ENCODE results near the gene PRELP.
"Not testable (repeated sequence)": the region's sequence is repeated elsewhere in the genome, so short reads cannot be mapped to it uniquely, and the experiment has no call there.

The PRELP gene

GRCh38 chr1:203454986-203455471 is 20.6 kb upstream of the PRELP start:
- DNase-seq, result no peak

DNA sequence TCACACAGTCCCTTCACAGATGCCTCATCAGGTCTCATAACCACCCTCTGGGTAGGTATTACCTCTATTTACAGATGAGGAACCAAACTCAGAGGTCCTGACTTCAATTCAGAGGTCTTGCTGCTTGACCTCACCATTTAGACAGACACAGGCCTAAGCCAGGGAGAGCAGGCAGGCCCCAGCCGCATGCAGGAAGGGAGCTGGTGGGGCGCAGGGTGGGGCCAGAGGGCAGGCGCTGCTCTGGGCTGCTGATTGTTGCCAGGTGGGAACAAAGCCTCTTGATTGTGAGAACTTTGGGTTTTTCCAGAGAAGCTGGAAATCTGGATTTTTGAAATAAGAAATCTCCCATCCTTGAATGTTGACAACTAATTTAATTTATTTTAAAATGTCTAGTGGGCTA is 19.9 kb upstream of the PRELP start:
- no peak for DNase-seq

DNA sequence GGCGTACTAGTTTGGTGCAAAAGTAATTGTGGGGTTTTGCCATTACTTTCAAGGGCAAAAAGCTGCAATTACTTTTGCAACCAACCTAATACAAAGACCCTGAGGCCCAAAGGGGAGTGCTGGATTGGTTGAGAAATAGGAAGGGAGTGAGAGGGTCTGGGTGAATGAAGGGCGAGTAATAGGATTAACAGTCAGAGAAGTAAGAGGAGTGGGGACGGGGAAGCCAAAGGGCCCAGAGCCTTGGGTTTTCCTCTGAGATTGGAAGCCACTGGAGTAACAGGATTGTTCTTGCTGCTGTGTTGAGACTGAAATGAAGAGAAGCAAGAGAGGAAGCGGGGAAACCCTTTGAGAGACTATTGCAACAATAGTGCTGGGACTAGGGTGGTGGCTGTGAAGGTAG is 19.0 kb upstream of the PRELP start:
- DNase-seq, result no peak

- DNase-seq, result no peak
These were observed 17.5 kb upstream of the PRELP start for GRCh38 chr1:203458078-203458477.

DNA sequence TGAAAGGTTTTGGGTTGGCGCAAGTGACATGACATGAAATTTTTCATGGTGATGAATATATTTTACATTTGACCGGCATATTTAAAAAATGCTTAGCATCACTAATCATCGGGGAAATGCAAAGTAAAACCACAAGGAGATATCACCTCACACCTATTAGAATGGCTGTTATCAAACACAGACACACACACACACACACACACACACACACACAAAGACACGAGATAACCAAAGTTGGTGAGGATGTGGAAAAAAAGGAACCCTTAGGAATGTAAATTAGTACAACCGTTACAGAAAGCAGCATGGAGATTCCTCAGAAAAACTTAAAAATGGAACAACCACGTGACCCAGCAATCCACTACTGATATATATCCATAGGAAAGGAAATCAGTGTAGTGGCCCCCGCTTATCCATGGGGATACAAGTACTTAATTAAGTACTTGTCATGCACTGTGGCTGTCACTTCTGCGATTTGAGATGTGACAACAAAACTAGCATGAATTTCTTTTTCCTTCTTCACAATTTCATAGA is 15.9 kb upstream of the PRELP start:
- DNase-seq, result no peak

- no peak for DNase-seq
These were observed 13.9 kb upstream of the PRELP start for GRCh38 chr1:203461717-203462116.

GRCh38 chr1:203462143-203462542 is 13.5 kb upstream of the PRELP start:
- DNase-seq, result no peak

GRCh38 chr1:203462878-203463277 is 12.7 kb upstream of the PRELP start:
- no peak for DNase-seq

DNA sequence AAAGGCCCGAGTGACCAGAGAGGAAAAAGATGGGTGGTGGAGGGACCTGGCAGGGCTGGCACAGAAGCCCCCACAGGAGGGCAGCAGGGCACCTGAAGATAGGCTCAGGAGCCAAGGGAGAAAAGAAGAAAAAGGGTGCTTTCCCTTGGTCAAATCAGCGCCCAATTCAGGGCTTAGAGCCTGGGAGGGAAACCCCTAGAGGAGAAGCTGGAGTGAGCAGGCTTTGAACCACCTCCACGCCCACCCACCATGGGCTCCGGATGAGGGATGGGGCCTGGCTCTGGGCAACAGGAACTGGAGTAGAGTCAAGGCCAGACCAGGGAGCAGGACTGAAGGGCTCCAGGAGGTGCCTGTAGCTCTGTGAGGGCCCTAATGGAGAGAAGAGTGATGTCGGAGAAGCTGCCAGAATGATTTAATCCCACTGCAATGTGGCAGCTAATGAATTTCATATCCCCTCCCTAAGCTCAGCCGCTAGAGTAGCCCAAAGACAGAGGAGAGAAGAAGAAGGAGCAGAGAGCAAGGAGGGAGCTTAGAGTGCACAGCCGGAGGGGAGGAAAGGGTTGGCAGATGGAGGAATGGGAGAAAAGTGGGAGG is 12.0 kb upstream of the PRELP start:
- DNase-seq, result no peak

DNA sequence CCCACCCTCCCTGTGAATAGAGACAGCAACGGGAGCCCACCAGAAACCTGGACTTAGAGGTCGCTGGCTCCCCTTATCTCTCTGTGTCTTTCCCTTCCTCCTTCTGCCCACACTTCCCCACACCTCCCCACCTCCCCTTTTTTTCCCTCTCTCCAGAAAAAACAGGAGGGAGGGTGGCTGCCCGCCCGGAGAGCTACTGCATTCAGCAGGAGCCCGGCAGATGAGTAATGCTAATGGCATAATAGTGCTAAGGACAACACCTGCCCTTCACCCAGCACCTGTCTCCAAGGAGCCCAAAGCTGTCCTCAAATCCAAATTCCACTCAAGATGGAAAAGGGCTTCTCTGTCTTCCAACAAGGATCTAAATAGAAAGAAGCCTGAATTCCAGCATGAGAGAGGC is 11.4 kb upstream of the PRELP start:
- DNase-seq, result no peak

- DNase-seq, result no peak
These were observed 10.9 kb upstream of the PRELP start for GRCh38 chr1:203464743-203465142.

DNA sequence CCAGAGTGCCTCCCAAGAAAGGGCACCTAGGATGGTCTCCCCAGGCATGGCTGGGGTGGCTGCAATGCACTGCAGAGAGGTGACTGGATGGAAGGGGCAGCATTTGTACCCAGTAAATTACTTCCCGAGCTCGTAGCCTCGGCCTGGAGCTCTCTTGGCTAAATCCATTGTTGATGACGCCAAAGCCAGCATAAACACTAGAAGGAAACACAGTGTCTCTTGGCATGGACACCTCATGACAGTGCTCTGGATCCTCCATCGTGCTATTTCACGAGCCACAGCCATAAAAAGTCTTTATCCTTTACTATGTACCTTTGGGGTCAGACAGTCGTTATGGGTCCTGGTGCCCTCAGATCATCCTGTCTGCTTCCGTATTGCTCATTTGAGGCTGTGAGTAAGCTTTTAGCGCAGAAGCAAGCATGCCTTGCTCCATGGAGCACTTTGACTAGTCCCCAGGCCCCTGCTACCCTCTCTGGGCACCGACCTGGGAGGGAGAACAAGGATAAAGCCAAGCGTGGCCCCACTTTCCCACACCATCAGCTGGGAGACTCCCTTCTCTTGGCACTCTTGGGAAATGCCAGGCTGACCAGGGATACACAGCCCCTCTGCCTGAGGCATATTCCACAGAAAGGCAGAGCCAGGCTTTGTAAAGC is 10.3 kb upstream of the PRELP start:
- no peak for DNase-seq

DNA sequence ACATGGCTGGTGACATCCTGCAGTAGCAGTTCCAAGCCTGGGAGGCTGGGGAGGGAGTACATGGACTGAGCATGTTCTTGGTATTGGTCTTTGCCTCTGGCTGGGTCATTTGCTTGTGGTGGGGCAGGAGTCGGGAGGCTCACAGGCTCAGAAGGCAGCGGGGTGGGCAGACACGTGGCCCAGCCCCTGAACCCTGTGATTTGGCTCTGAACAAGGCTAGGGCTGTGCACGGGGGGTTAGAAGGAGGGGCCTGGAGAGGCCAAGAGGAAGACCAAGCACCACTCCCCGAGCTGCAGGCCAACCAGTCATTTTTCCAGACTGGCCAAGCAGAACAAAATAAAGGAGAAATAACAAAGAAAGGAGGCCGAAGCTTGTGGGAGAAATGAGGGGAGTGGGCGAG is 9.7 kb upstream of the PRELP start:
- no peak for DNase-seq

DNA sequence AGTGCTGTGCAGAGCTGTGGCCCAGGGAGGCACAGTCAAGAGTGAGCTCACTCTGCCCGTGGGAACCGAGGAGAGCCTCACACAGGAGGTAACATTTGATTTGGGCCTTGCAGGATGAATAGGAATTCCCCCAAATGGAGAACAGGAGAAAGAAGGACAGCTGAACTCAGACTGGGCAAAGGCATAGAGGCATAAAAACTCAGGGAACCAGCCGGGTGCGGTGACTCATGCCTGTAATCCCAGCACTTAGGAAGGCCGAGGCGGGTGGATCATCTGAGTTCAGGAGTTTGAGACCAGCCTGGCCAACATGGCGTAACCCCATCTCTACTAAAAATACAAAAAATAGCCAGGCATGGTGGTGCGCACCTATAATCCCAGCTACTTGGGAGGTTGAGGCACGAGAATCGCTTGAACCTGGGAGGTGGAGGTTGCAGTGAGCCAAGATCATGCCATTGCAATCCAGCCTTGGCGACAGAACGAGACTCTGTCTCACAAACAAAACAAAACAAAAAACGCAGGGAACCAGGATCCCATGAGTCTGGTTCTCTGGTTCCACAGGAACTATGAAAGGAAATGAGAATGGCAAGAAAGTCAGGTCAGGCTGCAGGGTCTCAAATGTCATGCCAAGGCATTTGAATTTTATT is 8.6 kb upstream of the PRELP start:
- DNase-seq, result not testable (repeated sequence)

DNA sequence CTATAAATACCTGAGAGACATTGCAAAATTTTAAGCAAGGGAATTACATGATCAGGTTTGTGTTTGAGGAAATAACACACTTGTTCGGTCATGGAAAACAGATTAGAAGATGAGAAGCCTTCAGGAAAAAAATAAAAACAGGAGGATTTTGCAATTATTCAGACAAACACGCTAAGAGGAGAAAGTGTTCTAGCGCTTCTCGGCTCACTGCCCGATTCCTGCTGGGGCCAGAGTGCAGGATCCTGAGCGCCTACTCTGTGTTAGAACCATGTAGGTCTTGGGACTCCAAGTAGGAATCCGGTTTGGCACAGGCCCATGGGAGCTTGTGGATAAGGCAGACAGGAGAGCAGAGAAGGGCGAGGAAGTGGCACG is 8.1 kb upstream of the PRELP start:
- no peak for DNase-seq

DNA sequence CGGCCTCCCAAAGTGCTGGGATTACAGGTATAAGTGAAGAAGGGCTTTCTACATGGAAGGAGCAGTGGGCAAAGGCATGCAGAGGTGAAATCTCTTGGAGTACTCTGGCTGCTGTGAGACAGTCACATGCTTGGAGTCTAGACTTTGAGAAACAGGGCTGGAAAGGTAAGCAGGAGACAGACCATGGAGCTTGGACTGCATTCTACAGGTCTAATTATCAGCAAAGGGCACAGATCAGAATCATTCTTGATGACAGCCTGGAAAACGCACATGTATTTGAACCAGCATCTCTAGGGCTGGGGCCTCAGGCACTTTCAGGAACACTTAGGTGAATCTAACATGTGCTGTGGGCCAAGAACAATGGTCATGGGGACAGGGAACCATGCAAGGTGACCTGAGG is 7.3 kb upstream of the PRELP start:
- DNase-seq, result no peak

GRCh38 chr1:203470240-203470639 is 5.4 kb upstream of the PRELP start:
- no peak for DNase-seq

DNA sequence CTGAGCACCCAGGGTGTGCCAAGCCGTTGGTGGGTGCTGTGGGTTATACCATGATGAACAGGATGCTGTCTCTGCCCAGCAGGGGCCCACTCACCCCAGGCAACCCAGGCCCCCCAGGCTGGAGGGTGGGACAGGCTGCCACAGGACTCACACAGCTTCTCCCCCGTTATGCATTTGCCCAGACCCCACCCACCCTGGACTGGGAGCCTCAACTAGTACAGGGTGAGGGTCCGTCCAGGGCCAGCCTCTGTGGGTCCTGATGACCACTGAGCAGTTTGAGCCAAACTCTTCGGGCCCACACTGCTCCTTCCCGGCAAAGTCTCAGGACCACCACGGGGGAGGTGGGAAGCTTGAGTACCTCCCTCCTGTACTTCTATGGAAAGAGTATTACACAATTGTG is 3.8 kb upstream of the PRELP start:
- no peak for DNase-seq

GRCh38 chr1:203473281-203473680 is 2.3 kb upstream of the PRELP start:
- no peak for DNase-seq

- no peak for DNase-seq
These were observed 1.8 kb upstream of the PRELP start for GRCh38 chr1:203473781-203474305.

DNA sequence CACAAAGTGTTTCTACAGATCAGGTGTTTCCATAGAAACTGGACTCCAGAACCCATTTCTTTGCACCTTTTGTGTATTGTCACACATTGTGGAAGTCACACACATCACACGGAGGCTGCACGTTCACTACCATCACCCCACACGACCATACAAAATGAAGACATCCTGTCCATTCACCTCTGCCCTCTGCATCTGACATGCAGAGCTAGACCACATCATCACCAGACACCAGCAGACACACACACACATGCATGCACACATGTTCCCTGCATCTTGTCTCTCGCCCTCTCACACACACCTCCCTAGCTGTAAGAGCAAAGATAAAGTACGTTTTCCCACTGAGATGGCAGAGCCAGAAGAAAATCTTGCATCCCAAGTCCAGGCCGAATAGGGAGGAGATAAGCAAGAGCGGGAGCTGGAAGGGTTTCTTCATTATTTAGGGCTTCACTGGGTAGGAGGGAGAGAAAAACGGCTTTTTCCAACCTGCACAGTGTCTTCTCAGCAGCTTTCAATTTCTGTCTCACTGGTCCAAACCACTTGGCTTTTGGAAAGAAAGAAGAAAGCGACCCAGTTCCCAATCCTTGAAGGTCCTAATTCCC is 709 bp downstream of the PRELP start:
- no peak for DNase-seq

DNA sequence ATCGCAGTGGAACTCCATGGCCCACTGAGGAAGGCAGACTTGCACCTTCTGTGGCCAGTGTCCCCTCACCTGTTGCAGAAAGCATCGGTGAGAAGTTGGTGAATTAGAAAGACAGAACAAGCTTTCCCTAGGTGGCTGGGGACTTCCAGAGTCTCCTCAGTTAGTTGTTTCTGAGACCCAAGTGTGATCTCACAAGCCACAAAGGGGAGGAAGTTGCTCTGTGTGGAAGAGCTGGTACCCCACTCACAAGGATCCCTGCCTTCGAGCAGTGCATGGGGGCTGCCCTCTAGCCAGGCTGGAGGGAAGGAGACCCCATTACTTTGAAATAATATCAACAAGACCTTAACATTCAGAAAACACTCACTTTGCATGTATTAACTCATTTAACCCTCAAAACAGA is 2.1 kb downstream of the PRELP start:
- no peak for DNase-seq

GRCh38 chr1:203478231-203478630 is 2.6 kb downstream of the PRELP start:
- DNase-seq, result no peak

- no peak for DNase-seq
These were observed 3.4 kb downstream of the PRELP start for GRCh38 chr1:203478986-203479385.

All from SHP77 (cell line).